Stimulated activated naive CD4-positive, alpha-beta T cell treated with Interleukin-2 at 50 U/mL for 16 hours (primary cell): ENCODE measurements around the gene EIF4G1.
"Not testable (repeated sequence)": the region's sequence is repeated elsewhere in the genome, so short reads cannot be mapped to it uniquely, and the experiment has no call there.

Source experiments
- DNase-seq: peaks from one replicate; lab custom pipeline; 2025; lab: John Stamatoyannopoulos, UW

EIF4G1 gene

DNA sequence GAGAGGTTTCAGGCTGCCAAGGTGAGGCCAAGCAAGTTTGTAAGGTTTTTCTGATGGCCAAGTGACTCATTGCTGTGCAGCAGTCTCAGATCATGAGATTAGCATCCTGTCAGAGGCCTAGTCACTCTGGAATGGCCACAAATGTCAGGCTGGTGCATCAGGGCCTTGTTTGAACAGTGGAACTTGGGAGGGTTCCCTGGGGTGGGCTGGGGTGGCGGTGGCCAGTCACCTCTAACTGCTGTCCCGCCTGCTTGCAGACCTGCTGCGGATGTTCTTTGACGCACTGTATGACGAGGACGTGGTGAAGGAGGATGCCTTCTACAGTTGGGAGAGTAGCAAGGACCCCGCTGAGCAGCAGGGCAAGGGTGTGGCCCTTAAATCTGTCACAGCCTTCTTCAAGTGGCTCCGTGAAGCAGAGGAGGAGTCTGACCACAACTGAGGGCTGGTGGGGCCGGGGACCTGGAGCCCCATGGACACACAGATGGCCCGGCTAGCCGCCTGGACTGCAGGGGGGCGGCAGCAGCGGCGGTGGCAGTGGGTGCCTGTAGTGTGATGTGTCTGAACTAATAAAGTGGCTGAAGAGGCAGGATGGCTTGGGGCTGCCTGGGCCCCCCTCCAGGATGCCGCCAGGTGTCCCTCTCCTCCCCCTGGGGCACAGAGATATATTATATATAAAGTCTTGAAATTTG is 20.2 kb downstream of the EIF4G1 start:
- DNase-seq: peak; percentile 26

DNA sequence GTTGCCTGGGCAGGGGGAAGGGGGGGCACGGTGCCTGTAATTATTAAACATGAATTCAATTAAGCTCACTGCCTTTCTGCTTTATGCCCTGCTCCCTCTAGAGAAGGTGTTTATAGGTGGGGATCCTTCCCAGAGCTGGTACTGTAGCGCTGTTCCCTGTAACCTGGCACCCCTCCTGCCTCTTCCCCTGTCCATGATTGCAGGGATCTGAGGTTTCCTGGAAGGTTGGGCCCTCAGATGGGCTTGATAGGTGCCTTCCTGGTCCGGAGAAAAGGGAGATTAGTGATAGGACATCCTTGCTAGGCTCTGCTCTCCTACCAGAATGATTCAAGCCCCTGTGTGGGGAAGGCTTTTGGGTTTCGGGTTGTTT is 20.9 kb downstream of the EIF4G1 start:
- DNase-seq: no peak

DNA sequence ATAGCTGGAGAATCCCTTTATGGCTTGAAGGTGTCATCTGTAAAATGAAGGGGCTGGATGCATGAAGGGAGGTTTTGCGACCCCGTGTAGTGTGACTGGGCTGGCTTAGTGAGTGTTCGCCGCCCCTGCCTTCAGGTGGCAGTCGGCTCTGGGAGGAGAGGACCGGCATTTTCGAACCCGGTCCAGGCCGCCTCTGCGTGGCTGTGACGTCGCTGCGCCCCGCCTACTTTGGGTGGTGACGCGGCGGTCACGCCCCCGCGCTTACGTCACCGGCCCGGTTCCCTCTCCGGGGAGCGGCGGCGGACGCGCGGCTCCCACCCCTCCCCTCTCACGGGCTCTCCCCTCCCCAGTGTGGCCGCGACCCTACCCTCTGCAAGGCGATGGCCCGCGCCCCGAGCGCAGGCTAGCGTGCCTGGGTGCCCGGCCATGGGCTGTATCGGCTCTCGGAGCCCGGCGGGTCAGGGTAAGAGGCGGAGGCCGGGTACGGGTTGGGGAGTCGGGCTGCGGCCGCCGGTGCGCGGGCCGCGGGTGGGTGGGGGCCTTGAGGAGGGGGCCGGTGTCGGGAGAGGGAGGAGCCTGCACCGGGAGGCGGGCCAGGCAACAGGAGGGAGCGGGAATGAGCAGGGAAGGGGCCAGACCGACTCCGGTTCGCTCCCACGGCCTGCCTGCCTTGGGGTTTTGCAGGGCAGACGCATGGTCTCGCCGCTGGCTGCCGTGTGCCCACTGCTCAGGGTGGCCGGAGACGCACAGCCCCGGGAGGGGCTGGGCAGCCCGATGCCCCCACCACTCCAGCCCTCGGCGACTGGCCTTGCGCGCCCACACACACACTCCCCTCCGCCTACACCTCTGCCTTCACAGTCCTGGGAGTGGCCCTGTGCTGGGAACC is 21.5 kb downstream of the EIF4G1 start:
- peak; percentile 75 for DNase-seq

DNA sequence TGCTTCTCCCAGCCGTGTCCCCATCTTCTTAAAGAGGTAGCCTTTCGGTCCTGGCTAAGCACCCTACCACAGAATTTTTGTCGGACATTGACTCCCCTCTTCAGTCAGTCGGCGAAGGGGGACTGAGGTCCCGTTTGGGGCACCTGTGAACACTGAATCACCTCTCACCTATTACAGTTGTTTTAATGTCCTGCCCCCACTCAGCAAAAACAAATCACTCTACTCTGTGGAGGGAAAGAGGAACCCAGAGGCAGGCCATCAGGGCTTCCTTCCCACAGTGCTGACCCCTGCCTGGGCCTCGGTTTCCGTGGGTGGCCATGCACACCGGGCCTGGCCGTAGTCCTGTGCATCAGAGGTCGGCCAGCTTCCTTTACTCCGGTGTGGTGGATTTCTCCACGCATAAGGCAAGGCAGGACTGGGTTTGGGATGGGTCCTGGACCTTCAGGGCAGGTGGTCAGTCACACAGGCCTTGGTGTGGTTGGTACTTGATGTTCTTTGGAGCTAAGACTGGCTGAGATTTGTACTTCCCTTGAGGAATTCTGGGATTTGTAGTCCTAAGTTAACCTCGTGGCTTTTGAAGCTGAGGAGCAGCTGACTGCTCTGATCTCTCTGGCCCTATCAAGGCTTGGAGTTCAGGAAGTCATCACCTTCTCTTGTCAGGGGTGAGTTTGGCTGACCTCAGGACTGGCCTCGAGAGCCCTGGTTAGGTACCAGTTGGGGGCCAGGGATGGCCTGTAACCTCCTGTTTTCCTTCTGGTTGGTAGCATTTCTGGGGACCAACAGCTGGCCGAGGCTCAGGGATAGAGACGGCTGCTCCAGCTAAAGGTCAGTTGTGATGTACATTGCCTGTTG is 22.4 kb downstream of the EIF4G1 start:
- DNase-seq: no peak

DNA sequence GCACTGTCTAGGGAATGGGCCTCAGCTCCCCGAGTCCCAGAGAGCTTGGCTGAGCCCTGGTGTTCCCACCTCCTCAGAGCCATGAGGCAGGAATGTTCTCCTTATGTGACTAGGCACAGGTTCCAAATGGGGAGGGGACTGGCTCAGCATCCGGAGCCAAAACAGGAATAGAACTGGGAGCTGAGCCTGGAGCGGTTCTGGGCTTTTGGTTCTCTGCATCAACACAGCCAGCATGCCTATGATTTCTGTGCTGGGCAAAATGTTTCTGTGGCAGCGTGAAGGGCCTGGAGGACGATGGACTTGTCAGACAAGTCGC is 23.0 kb downstream of the EIF4G1 start, which contains the start of gene FAM131A:
FAM131A (plus strand) TSS at position 202 of the 316 bp plus-strand sequence; CDS start at position 233, 31 bp downstream.
- no peak for DNase-seq

DNA sequence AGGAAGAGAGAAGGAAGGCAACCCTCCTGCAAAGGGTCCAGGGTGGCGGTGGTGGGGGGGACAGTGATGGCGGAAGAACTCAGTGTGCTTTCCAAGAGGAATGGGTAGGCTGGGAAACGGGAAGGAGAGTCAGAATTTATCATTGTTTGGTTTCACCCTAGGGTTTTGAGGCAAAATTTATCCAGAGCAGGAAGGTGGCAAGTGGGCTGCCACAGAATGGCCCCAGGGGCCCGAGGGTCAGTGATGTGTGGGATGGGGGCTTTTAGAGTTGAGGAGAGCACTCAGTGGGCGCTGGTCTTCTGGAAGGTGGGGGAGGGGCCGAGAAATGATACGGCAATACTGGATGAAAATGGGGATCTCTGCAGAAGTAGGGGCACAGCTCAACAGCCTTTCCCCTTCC is 23.6 kb downstream of the EIF4G1 start:
- no peak for DNase-seq

DNA sequence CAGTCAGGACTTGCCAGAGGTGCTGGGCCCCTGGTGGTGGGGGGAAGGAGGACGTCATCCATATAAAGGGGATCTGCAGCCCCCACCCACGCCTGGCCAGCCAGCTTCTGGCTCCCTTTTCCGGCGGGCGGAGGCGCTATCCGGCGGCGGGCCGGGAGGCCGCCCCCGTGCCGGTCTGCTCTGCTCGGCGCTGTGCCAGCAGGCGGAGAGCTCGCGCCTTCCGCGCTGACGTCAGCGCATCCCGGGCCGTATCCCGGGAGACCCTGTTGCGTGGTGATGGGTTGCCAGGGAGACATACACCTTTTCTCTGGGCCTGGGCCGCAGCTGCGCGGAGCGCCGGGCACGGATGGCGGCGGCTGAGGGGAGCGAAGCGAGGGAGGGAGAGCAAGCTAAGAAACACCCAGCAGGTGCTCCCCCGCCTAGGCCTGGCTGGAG is 24.1 kb downstream of the EIF4G1 start:
- no peak for DNase-seq

DNA sequence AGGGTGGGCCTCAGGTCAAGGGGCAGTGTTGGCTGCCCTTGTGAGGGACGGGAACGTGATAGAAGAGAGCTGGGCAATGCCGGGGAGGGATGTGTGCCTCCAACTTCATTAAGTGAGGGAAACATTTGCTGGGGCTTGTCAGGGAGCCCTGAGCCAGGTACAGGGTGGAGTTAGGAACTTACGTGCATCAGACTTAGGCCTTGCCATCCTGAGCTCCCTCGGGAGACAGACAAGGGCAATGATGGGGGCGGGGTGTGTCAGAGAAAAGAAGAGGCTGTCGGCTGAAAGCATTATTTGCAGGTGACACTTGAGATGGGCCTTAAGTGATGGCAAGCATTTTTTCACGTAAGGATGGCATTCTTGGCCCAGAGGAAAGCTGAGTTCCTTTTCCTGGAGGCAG is 24.6 kb downstream of the EIF4G1 start:
- DNase-seq: no peak

DNA sequence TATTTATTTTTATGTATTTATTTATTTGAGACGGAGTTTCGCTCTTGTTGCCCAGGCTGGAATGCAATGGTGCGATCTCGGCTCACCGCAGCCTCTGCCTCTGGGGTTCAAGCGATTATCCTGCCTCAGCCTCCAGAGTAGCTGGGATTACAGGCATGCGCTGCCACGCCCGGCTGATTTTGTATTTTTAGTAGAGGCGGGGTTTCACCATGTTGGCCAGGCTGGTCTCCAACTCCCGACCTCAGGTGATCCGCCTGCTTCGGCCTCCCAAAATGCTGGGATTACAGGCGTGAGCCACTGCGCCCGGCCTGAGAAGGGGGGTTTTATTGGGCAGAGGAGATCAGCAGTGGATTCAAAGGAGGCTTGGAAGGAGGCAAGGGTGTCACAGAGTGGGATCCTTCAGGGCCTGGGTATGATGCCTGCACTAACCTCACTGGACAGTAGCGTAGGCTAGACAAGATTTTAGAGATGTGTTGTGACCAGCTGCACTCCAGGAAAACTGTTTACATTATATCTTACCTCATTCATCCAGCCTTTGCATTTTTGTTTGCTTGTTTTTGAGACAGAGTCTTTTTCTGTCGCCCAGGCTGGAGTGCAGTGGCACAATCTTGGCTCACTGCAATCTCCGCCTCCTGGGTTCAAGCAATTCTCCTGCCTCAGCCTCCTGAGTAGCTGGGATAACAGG is 25.2 kb downstream of the EIF4G1 start:
- DNase-seq: not testable (repeated sequence)

DNA sequence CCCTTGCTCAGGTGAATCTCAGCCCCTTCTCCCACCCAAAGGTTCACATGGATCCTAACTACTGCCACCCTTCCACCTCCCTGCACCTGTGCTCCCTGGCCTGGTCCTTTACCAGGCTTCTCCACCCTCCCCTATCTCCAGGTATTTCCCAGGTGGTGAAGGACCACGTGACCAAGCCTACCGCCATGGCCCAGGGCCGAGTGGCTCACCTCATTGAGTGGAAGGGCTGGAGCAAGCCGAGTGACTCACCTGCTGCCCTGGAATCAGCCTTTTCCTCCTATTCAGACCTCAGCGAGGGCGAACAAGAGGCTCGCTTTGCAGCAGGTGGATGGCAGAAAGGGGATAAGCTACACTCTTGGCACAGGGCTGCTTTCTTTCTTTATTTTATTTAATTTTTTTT is 27.5 kb downstream of the EIF4G1 start:
- no peak for DNase-seq

DNA sequence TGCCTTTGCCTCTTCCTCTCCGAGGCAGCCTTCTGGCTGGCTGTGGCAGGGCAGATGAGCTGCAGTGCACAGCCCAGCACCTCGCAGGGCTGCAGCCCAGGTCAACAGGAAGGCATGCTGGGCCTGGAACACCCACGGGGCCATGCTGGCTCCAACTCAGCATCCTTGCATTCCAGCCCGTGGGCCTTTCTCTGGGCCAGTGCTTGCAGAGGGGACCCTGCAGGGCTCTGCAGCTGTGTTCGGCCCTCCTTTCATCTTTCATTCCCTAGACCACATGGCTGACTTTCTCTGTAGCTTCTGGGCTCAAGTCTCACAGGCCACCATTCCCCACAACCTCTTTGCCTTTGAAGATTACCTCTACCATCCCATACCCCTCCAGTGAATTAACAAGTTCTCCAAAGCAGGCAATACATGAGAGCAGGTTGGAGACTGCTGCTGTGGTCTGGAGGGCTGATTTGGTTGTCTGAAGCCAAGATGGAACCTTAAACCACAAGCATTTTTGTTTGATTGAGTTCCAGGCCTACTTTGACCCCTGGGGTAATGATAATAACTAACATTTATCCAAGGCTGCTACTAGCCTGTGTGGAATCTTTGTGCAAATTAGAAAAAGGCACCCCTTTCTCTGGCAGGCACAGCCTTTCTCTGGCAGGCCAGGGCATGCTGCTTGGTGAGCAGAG is 28.9 kb downstream of the EIF4G1 start:
- no peak for DNase-seq

DNA sequence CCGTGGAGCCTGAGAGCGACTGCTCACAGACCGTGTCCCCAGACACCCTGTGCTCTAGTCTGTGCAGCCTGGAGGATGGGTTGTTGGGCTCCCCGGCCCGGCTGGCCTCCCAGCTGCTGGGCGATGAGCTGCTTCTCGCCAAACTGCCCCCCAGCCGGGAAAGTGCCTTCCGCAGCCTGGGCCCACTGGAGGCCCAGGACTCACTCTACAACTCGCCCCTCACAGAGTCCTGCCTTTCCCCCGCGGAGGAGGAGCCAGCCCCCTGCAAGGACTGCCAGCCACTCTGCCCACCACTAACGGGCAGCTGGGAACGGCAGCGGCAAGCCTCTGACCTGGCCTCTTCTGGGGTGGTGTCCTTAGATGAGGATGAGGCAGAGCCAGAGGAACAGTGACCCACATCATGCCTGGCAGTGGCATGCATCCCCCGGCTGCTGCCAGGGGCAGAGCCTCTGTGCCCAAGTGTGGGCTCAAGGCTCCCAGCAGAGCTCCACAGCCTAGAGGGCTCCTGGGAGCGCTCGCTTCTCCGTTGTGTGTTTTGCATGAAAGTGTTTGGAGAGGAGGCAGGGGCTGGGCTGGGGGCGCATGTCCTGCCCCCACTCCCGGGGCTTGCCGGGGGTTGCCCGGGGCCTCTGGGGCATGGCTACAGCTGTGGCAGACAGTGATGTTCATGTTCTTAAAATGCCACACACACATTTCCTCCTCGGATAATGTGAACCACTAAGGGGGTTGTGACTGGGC is 30.3 kb downstream of the EIF4G1 start:
- DNase-seq: no peak

DNA sequence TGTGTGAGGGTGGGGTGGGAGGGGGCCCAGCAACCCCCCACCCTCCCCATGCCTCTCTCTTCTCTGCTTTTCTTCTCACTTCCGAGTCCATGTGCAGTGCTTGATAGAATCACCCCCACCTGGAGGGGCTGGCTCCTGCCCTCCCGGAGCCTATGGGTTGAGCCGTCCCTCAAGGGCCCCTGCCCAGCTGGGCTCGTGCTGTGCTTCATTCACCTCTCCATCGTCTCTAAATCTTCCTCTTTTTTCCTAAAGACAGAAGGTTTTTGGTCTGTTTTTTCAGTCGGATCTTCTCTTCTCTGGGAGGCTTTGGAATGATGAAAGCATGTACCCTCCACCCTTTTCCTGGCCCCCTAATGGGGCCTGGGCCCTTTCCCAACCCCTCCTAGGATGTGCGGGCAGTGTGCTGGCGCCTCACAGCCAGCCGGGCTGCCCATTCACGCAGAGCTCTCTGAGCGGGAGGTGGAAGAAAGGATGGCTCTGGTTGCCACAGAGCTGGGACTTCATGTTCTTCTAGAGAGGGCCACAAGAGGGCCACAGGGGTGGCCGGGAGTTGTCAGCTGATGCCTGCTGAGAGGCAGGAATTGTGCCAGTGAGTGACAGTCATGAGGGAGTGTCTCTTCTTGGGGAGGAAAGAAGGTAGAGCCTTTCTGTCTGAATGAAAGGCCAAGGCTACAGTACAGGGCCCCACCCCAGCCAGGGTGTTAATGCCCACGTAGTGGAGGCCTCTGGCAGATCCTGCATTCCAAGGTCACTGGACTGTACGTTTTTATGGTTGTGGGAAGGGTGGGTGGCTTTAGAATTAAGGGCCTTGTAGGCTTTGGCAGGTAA is 31.1 kb downstream of the EIF4G1 start:
- no peak for DNase-seq

DNA sequence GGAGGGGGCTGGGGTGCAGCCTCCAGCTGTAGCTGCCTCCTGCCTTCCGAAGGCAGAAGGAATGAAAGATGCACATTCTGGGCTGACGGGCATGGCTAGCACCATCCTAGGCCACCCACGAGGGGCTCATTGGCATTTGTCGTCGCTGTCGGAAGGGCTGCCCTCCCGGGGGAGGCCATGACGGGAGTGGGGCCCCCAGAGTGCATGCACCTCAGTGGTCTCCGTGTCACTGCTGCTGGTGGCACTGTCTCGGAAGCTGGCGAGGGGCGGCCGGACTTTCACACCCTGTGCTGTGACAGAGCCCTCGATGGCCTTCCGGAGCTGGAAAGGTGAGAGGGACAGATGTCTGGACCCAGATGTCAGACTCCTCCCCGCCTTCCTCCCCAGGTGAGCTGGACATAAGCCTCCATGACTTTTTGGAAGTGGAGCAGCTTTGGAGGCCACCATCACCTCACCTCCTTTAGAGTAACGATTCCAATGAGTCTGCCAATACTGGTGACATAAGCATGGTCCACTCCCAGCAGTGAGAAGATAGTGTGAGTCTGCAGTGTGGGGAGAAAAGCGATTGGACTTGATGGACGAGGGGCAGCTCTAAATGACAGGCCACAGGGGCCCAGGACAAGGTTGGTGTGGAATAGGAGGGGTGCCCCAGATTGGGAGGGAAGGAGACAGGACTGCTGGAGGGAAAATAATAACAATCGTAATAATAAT is 32.2 kb downstream of the EIF4G1 start:
- DNase-seq: no peak

DNA sequence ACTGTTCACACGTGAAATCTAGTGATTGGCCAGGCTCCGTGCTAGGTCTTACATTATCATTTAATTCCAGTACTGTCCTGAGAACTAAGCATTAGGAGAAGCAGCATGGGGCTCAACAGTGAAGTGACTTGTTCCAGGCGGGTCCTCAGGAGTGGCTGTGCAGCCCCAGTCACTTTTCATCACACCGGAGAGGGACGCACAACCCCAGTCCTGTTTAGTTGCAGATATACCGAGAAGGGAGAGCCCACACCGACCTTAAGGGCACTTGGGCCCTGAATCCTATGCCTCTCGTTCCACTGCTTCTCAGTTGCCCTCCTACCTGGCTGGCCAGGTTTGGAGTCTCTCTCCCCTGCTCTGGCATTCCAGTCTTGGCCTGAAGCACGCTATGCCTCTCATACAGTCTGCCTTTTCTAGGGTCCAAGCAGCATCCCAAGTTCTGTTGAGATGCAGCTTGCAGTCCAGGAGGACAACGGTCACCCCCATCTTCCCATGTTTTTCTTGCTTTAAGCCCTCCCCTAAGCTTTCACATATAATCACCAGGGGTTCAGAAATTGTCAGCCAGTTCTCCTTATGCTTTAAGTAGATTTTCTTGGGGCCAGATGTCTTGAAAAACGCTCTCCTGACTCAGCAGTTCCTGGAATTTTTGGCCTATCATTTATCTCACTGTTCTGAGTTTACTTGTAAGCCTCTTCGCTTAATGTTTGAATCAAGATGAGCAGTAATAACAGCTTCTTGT is 33.1 kb downstream of the EIF4G1 start:
- no peak for DNase-seq

DNA sequence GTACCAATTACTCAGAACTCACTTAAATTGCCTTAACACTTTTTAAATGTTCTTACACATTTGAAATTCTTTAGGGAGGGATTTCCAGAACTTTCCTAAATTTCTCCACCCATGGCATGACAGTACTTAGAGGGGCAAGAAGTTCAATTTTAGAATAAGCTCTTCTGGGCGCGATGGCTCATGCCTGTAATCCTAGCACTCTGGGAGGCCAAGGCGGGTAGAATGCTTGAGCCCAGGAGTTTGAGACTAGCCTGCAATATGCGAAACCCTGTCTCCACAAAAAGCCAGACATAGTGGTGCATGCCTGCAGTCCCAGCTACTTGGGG is 33.6 kb downstream of the EIF4G1 start:
- no peak for DNase-seq

DNA sequence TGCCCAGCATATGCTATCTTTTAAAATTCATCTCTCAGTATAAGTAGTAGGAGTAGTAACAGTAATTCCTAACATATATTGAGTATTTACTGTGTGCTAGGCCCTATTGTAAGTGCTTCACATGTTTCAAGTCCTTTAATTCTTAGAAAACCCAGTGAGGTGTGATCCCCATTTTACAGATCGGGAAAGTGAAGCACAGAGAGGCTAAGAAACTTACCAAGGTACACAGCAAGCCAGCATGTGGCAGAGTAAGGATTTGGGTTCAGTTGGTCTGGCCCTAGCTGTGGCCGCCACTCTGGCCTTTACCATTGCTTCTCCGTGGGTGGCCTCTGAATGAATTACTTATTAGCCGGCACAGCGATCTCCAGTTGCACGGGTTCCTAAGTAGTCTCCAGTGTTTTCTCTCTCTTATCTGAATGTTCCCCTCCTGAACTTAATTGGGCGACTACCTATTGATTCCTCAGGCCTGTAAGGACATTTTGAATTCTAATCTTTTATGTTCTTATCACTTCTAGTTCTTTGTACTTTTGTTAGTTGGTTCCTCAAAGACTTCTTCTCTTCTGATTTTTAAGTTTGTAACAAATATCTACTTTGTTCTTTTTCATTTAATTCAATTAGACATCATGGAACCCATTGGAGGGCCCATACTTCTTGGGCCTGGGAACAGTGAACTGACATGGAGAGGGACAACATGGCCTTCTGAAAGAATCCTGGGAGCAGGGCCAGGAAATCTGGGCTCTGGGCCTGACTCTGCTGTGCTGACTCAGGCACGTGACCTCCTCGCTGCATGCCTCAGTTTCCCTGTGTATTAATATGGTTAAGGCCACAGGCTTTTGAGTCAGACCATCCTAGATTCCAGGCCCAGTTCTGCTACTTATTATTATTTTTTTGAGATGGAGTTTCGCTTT is 35.4 kb downstream of the EIF4G1 start:
- DNase-seq: no peak

DNA sequence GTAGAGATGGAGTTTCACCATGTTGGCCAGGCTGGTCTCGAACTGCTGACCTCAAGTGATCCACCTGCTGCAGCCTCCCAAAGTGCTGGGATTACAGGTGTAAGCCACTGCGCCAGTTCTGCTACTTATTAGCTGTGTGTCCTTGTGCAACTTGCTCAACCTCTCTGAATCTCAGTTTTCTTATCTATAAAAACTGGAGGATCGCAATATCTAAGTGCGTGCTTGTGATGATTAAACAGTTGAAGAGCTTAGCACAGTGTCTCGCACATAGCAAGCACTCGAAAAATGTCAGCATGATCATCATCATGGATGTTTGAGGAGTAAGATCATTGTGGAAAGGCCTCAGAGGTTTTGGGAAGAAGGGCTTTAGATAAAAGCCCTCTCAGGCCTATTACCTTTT is 36.2 kb downstream of the EIF4G1 start:
- DNase-seq: no peak
